GM12874 (cell line): ENCODE measurements around the gene MTHFSD.

Experiments
- TF ChIP-seq, protein P1 (sequence below): IDR thresholded peaks from 2 replicates; pipeline ENCODE4 v1.5.1; 2011; ENCODE audit warnings: low read depth, mild to moderate bottlenecking, control low read depth, low read length, moderate library complexity; ENCODE audit not compliant: insufficient read depth

Gene MTHFSD

DNA sequence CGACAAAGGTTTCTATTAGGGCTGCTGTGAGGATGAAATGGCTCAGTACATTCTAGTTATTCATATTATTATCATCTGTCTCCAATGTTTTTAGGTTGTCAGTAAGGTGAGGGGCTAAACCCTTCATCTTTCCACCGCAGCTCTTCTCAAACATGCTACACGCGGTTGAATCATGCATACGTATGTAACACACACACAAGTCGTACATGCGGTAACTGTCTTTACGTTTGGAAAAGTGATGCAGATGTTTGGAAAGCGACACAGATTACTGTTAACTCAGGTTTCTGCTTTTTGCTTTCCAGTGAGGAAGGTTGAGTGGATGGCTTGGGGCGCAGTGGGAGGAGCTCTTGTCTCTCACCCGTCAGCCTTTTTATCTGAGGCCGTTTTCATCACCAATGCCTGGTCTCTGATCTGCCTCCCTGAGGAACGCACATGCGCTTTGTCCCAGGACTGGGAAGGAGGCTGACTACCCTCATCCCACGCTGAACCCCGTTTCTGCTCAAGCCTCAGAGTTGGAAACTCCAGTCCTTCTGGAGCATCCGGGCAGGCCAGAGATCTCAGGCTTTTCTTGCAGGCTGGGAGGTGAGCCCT, 20.2 kb upstream of the MTHFSD start:
- TF ChIP-seq, protein P1, sequence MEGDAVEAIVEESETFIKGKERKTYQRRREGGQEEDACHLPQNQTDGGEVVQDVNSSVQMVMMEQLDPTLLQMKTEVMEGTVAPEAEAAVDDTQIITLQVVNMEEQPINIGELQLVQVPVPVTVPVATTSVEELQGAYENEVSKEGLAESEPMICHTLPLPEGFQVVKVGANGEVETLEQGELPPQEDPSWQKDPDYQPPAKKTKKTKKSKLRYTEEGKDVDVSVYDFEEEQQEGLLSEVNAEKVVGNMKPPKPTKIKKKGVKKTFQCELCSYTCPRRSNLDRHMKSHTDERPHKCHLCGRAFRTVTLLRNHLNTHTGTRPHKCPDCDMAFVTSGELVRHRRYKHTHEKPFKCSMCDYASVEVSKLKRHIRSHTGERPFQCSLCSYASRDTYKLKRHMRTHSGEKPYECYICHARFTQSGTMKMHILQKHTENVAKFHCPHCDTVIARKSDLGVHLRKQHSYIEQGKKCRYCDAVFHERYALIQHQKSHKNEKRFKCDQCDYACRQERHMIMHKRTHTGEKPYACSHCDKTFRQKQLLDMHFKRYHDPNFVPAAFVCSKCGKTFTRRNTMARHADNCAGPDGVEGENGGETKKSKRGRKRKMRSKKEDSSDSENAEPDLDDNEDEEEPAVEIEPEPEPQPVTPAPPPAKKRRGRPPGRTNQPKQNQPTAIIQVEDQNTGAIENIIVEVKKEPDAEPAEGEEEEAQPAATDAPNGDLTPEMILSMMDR: no peak

DNA sequence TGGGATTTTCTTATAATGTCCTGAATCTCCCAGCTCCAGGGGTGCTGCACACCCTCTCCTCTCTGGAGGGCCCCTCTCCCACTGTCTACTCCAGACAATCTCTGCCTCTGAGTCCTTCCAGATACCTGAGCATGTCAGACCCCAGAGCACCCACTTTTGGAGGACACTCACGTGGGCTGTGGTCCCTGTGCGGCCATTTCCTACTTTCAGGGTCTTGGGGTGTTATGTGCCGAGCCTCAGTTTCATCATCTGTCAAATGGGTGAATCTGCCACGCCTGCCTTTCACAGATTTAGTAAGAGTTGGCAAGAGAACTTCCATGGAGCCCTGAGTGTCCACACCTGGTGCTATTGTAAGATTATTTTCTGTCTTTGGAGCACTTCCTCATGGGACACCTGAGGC, 19.6 kb upstream of the MTHFSD start:
- TF ChIP-seq, protein P1: no peak

DNA sequence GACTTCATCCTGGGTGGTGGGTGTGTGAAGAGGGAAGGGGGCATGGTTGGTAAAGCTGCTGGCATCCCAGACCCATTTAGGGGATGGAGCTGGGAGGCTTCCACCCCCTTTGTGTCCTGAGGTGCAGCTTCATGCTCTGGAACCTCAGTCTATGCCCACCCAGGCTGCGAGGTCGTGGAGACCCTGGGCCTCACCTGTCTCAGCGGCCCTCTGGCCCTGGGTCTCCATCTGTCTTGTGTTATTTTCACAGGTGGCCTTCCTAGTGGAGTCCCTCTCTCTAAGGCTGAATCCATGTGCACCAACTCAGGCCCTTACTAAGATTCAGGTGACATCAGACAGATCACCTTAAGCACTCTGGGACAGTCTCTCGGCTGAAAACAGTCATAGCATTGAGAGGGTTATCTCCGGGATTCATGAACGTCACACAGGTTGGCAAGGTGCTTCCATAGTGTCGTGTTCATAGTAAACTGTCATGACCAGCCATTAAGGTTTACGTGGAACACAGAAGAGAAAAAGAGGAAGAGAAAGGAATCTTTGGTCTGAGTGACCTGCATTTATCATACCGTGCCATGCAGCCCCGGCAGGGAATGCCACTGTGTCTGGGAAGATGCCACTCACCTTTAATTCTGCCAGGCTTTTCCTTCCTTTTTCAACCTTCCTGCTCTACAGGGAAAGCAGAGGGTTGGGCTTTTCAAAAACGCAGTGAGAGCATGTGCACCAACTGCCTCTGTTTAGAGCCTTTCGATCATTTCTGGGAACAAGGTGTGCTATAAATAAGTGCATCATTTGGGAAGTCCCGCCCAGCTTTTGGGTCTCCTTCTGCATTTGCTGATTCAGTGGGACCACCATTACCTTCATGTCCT, 18.8 kb upstream of the MTHFSD start:
- TF ChIP-seq, protein P1: no peak

DNA sequence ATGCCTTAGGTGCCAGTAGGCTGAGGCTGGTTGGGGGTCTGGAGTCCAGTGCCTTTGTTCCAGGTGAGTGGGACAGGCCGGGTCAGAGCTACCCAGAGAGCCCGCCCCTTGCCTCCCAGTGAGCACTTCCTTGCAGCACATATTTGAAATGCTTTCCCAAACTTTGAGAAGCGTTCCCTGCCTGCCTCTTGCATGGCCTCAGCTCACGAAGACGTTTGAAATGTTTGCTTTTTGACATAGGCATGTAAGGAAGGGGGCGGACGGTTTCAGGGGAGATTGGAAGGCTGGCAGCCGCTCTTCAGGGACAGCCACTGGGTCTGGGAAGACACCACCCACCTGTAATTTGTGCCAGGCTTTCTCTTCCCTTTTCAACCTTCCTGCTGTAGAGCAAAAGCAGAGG, 18.2 kb upstream of the MTHFSD start:
- TF ChIP-seq, protein P1: no peak

DNA sequence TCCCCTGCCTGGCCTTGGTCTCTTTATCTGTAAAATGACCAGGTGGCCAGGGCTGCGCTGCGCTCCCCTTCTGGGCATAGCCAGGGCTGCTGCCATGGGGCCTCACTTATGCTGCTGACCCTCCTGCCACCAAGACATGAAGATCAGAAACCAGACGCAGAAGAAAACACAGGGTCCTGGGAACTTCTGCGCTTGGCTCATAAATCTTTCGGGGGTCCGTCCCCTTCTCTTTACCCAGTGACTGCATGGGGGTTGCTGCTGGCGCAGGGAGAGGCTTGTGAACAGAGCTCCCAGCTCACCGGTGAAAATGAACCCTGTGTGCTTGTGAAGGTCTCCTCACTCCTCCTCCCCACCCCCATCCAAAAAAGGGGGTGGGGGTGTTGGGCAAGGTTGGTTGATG, 17.6 kb upstream of the MTHFSD start:
- TF ChIP-seq, protein P1: no peak

DNA sequence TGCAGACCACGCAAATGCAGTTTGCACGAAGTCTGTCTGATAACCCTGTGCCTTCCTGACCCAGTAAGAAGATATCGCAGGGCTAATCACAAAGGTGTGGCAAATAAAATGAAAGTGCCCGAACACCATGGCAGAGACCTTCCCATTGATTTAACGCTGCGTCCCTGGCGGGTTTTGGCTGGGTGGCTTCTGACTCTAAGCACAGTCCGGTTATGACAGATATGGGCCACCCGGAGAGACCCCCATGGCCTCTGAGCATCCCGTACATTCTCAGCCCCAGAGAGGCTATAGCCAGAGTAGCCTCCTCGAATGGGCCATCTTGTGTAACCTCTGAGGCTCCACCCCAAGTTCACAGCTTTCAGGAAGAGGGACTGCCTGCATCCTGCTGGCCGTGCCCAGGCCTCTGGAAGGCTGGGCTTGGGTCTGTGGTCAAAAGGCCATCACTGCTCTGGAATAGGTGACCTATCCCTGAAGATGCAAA, 17.0 kb upstream of the MTHFSD start:
- TF ChIP-seq, protein P1: no peak

DNA sequence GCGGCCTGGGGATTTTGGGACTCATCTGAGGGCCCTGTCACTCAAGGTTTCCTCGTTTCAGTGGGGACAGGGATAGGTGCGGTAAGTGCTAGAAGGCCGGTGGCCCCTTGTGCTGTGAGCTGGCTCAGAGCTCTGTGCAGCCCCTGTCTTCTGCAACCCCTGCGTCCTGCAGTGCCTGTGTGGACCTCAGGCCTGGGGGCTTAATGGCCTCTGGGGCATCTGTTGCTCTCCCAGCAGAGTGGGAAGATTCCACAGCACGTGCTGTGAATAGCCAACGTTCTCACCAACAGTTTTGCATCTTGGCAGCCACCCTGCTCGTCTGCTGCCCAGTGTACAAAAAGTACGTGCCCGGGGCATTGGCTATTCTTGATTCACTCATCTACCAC, 16.5 kb upstream of the MTHFSD start:
- TF ChIP-seq, protein P1: no peak
